Muscle layer of duodenum (tissue), 2 donors: Measurements from ENCODE around the gene ITGB1.
A peak's percentile ranks its signal among the peaks of the same experiment; 100 is the strongest.

Experiments used
- H3K27ac ChIP-seq: one replicate; pipeline ENCODE4 v1.7.0; 2013; ENCODE audit warnings: mild to moderate bottlenecking, low read length
- H3K27me3 ChIP-seq: one replicate; pipeline ENCODE4 v1.7.0; 2013; ENCODE audit warnings: low read depth, mild to moderate bottlenecking, control low read depth, low read length
- H3K36me3 ChIP-seq, 2 donors: one replicate each; pipeline ENCODE4 v1.7.0; 2013; ENCODE audit warnings: low read length in 2 of 2, control low read depth in 1 of 2, mild to moderate bottlenecking in 1 of 2; ENCODE audit not compliant: insufficient read depth in 2 of 2, control insufficient read depth in 1 of 2
- H3K4me1 ChIP-seq, 2 donors: one replicate each; pipeline ENCODE4 v1.7.0; 2013; ENCODE audit warnings: low read length in 2 of 2, mild to moderate bottlenecking in 2 of 2, control low read depth in 1 of 2, moderate library complexity in 1 of 2; ENCODE audit not compliant: insufficient read depth in 2 of 2, control insufficient read depth in 1 of 2
- H3K4me3 ChIP-seq, 2 donors: one replicate each; pipeline ENCODE4 v1.7.0; 2013; ENCODE audit warnings: low read length in 2 of 2, low read depth in 1 of 2, mild to moderate bottlenecking in 1 of 2
- H3K9me3 ChIP-seq, 2 donors: one replicate each; pipeline ENCODE4 v1.7.0; 2013; ENCODE audit warnings: low read length in 2 of 2, control low read depth in 1 of 2, mild to moderate bottlenecking in 1 of 2; ENCODE audit not compliant: control insufficient read depth in 1 of 2
- donor health status: healthy.

Gene ITGB1

GRCh38 chr10:32961895-32962369 lies 3.9 kb upstream of the ITGB1 start:
- H3K36me3 ChIP-seq = peaks cover 0 to 4% of the 10 kb centered on the region in 2 donors
- H3K27me3 ChIP-seq = no peaks in the 10 kb centered on the region
- peak overlapping the region; percentile 95 for H3K27ac ChIP-seq
- peaks cover 3 to 5% of the 10 kb centered on the region in 2 donors for H3K4me1 ChIP-seq
- H3K4me3 ChIP-seq = peak overlapping the region in 1 of 2 donors; percentile 40
- no peaks in the 10 kb centered on the region for H3K9me3 ChIP-seq

GRCh38 chr10:32961343-32961894 lies 3.4 kb upstream of the ITGB1 start:
- peak overlapping the region; percentile 95 for H3K27ac ChIP-seq
- H3K27me3 ChIP-seq = no peaks in the 10 kb centered on the region
- peaks cover 3 to 5% of the 10 kb centered on the region in 2 donors for H3K4me1 ChIP-seq
- peak overlapping the region in 1 of 2 donors; percentile 40 for H3K4me3 ChIP-seq
- no peaks in the 10 kb centered on the region for H3K9me3 ChIP-seq
- peaks cover 0 to 4% of the 10 kb centered on the region in 2 donors for H3K36me3 ChIP-seq

DNA sequence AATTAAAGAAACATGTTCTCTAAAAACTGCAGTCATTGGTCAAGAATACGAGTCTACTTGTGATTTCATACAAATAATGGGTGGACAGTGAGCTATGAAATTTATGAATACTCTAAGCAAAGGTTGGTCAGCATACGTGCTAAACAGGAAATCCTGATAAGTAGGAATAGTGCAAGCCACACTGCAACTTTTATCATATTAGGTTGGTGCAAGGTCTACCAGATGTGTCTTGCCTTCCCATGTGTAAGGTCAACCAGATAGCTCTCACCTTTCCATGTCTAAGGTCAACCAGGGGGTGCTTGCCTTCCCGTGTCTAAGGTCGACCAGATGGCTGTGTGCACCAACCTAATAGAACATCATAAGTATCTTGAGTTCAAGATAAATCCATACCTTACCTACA lies 2.0 kb upstream of the ITGB1 start:
- Histone ChIP-seq H3K36me3 (peaks cover 0 to 4% of the 10 kb centered on the region in 2 donors), H3K4me3 (peak overlapping the region; percentile 72 to 98), H3K4me1 (peaks cover 3 to 5% of the 10 kb centered on the region in 2 donors), H3K9me3 (no peaks in the 10 kb centered on the region), H3K27ac (peak overlapping the region; percentile 100), H3K27me3 (no peaks in the 10 kb centered on the region)

DNA sequence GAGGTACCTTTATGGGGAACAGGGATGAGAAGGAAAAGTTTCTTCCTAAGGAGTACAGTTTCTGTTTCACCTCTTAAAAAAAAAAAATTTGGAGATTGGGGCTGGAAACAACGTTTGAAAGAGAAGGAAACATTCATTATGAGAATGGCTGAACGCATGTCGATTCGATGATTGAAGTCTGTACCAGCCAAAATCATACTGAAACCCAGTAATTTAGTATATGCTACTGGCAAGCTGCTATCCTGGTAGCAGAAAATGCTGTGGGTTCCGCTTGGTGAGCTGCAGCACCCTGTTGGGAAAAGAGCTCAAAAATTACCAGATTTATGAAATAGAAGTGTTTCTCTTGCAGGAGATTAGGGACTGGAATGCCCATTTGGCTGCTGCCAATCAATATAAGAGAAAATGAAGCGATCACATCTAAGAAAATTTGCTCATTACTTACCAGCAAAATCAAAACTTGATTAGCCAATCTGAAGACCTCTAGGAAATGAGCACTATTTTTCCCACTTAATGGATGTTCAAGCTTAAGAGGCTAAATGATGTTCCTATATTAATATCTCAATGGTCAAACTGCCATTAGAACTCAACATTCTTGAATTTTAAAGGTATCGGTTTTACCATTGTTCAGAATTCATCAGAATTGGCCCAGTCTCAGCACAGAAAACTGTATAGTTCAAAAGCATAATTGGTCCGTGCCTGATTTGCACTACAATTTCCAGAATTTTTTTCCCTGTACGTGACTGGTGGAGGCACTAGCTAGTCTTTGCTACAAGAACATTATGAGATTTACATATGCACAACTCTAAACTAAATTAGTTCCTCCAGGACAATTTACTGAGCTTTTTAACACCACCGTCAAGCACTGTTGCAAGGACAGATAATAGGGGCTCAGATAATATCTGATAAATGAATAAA lies 1.2 kb upstream of the ITGB1 start:
- H3K27me3 ChIP-seq = no peaks in the 10 kb centered on the region
- peaks cover 5 to 8% of the 10 kb centered on the region in 2 donors for H3K4me1 ChIP-seq
- peak overlapping the region; percentile 72 to 98 for H3K4me3 ChIP-seq
- H3K36me3 ChIP-seq = peaks cover 0 to 4% of the 10 kb centered on the region in 2 donors
- H3K9me3 ChIP-seq = no peaks in the 10 kb centered on the region
- H3K27ac ChIP-seq = peak overlapping the region; percentile 100

DNA sequence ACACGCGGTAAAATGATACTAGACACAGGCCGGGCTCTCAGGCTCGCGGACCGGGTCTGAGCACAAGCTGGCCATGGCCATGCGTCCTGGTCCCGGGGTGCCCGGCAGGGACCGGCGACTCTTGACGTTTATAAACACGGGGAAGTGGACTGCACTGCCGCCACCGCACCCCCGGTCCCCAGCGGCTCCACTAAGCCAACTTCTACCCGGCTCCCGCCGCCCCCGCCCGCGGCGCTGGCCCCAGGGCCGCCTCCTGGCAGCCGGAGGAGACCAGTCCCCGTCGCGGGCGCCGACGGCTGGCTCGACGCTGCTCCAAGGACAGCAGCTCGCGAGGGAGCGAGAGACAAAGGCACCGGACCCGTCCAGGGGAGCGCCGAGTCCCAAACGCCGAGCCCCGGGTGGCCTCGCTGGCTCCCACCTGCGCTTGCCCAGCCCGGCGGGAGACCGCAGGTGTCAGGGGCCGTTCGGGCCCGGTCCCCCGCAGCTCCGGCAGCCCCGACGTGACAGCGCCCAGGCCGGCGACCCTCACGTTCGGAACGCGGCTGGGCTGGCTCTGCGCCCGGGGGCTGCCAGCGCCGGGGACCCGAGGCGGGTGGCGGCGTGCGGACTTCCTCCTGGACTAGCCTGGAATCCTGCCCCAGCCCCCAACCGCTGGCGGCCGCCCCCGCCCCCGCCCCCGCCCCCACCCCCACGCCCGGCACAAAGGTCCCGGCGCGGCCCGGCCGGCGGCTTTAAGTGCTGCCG lies 517 bp downstream of the ITGB1 start:
- peak overlapping the region; percentile 96 for H3K27ac ChIP-seq
- peaks cover under 1 to 23% of the 10 kb centered on the region in 2 donors for H3K4me1 ChIP-seq
- H3K27me3 ChIP-seq = no peaks in the 10 kb centered on the region

GRCh38 chr10:32956365-32957197 lies 1.4 kb downstream of the ITGB1 start:
- no peaks in the 10 kb centered on the region for H3K27me3 ChIP-seq
- H3K36me3 ChIP-seq = peaks cover 4% of the 10 kb centered on the region in 2 donors
- no peaks in the 10 kb centered on the region for H3K9me3 ChIP-seq
- peaks cover 0 to 25% of the 10 kb centered on the region in 2 donors for H3K4me1 ChIP-seq
- H3K27ac ChIP-seq = peak overlapping the region; percentile 96
- H3K4me3 ChIP-seq = peak overlapping the region; percentile 83 to 87

More for the DNA sequence above, 517 bp downstream of the ITGB1 start:
- Histone ChIP-seq H3K36me3 (peaks cover 4% of the 10 kb centered on the region in 2 donors), H3K4me3 (peak overlapping the region; percentile 83 to 87), H3K9me3 (no peaks in the 10 kb centered on the region)

DNA sequence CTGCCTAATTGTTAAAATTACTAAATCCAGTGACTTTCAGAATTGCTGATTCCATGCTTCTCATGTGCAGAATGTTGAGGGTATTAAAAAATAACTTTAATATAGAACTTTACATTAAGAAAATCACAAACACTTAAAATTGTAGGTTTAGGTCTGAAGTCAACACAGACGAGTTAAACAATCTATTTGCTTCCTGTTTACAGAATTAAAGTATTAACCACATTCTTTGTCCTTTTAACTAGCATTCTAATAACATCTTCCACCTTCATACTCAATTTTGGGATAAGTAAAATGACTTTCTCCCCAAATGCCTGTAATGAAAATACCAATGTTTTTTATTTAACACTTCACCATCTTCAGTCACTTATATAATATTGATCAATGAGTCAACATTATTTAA lies 2.2 kb downstream of the ITGB1 start:
- Histone ChIP-seq H3K27ac (peak overlapping the region; percentile 96), H3K4me3 (peak overlapping the region; percentile 83 to 87)

DNA sequence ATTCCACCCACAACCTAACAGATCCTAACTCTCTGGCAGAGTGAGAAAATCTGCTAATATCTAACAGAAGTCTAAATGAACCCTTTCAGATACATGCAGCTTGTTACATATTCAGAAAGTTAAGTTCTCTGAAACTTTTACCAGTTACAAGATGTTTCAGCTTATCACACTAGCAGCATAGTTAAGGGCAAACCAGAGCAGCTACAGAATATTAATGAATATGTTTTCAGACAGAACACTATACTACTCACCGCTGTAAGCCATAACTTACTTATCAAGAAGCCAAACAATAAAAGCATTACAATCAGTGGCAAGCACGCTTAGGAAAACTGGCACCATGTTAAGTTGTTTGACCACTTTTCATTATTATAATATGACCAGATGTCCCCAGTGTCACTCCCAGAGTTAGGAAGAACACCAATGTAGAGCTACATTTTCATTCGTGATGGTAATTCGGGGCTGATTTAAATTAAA lies 2.7 kb downstream of the ITGB1 start:
- no peaks in the 10 kb centered on the region for H3K9me3 ChIP-seq
- H3K4me3 ChIP-seq = peak overlapping the region; percentile 83 to 87
- peaks cover 6 to 37% of the 10 kb centered on the region in 2 donors for H3K4me1 ChIP-seq
- no peaks in the 10 kb centered on the region for H3K27me3 ChIP-seq
- H3K27ac ChIP-seq = peak overlapping the region; percentile 96
- H3K36me3 ChIP-seq = peaks cover 4% of the 10 kb centered on the region in 2 donors

More for the DNA sequence above, 2.2 kb downstream of the ITGB1 start:
- Histone ChIP-seq H3K9me3 (no peaks in the 10 kb centered on the region), H3K27me3 (no peaks in the 10 kb centered on the region), H3K4me1 (peaks cover 1 to 33% of the 10 kb centered on the region in 2 donors), H3K36me3 (peaks cover 4% of the 10 kb centered on the region in 2 donors)

GRCh38 chr10:32954545-32955298 lies 3.3 kb downstream of the ITGB1 start:
- Histone ChIP-seq H3K9me3 (no peaks in the 10 kb centered on the region), H3K27ac (peak overlapping the region; percentile 96), H3K4me1 (peaks cover 6 to 36% of the 10 kb centered on the region in 2 donors), H3K36me3 (peaks cover 4% of the 10 kb centered on the region in 2 donors), H3K27me3 (no peaks in the 10 kb centered on the region), H3K4me3 (peak overlapping the region; percentile 83 to 87)

DNA sequence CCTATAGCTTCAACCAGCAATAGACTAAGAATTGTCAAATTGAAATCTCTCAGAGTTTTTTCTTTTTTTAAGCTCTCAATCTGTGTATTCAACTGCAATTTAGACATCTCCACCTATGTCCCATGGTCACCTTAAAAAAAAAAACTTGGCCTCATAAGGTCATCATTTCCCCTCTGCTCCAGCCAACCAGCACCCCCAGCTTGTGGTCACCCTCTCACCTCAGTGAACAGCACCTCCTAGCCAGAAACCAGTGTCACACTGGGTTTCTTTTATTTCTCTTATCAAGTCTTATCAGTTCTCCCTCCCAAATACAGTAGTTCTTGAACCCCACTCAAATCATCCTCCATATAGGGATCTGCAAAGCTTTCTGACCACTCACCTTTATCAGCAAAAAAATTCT lies 4.0 kb downstream of the ITGB1 start:
- H3K4me1 ChIP-seq = peaks cover 10 to 41% of the 10 kb centered on the region in 2 donors
- no peaks in the 10 kb centered on the region for H3K27me3 ChIP-seq
- H3K27ac ChIP-seq = peak overlapping the region; percentile 96
- no peaks in the 10 kb centered on the region for H3K9me3 ChIP-seq
- H3K36me3 ChIP-seq = peaks cover 4% of the 10 kb centered on the region in 2 donors
- peak overlapping the region; percentile 83 to 87 for H3K4me3 ChIP-seq
